ENCODE data around the gene ABCC9. TPM values are rescaled to one million over a fixed set of nuclear protein-coding genes. Genes with fewer than 3 reads are reported as not detected.
A peak's percentile ranks its signal among the peaks of the same experiment; 100 is the strongest.

Gene ABCC9
- total and polyA plus RNA-seq, 9 donors, result 34.4 to 104 (median 61.1) TPM

GRCh38 chr12:21973221-21973620, 32.0 kb upstream of the ABCC9 start:
- no peaks in the 10 kb centered on the region for H3K36me3 ChIP-seq (ENCODE audit: control insufficient read depth, insufficient read depth, low read length)
- no peaks in the 10 kb centered on the region for H3K4me1 ChIP-seq (ENCODE audit: control insufficient read depth, insufficient read depth, low read length)
- no peak for DNase-seq
- H3K9me3 ChIP-seq (replicated peaks; ENCODE audit: control insufficient read depth, low read depth, low read length), result no peaks in the 10 kb centered on the region
- H3K4me3 ChIP-seq (ENCODE audit: low read length), result no peak overlapping the region
- H3K27me3 ChIP-seq (ENCODE audit: control insufficient read depth, insufficient read depth, low read length), result no peaks in the 10 kb centered on the region
- H3K27ac ChIP-seq (ENCODE audit: low read length), result no peak overlapping the region

- no peak overlapping the region for H3K4me3 ChIP-seq (ENCODE audit: low read length)
- no peaks in the 10 kb centered on the region for H3K4me1 ChIP-seq (ENCODE audit: control insufficient read depth, insufficient read depth, low read length)
- H3K27ac ChIP-seq (ENCODE audit: low read length), result no peak overlapping the region
- H3K27me3 ChIP-seq (ENCODE audit: control insufficient read depth, insufficient read depth, low read length), result no peaks in the 10 kb centered on the region
- no CpG with 5 or more reads among the region's 4 CpGs for WGBS (ENCODE audit: insufficient coverage)
- H3K36me3 ChIP-seq (ENCODE audit: control insufficient read depth, insufficient read depth, low read length), result no peaks in the 10 kb centered on the region
- no peak for DNase-seq
- no peaks in the 10 kb centered on the region for H3K9me3 ChIP-seq (replicated peaks; ENCODE audit: control insufficient read depth, low read depth, low read length)
These were observed 30.8 kb upstream of the ABCC9 start for GRCh38 chr12:21972055-21972454.

- H3K4me3 ChIP-seq (ENCODE audit: low read length), result no peak overlapping the region
- 25% methylated on average over 1 of the region's 1 CpG for WGBS (ENCODE audit: insufficient coverage)
These were observed 30.1 kb upstream of the ABCC9 start for GRCh38 chr12:21971344-21971743.

GRCh38 chr12:21962821-21963220, 21.6 kb upstream of the ABCC9 start:
- 100% methylated on average over 3 of the region's 5 CpGs for WGBS (ENCODE audit: insufficient coverage)
- no peaks in the 10 kb centered on the region for H3K9me3 ChIP-seq (replicated peaks; ENCODE audit: control insufficient read depth, low read depth, low read length)
- no peaks in the 10 kb centered on the region for H3K27me3 ChIP-seq (ENCODE audit: control insufficient read depth, insufficient read depth, low read length)
- H3K4me1 ChIP-seq (ENCODE audit: control insufficient read depth, insufficient read depth, low read length), result no peaks in the 10 kb centered on the region
- no peaks in the 10 kb centered on the region for H3K36me3 ChIP-seq (ENCODE audit: control insufficient read depth, insufficient read depth, low read length)
- no peak for DNase-seq
- H3K27ac ChIP-seq (ENCODE audit: low read length), result no peak overlapping the region
- H3K4me3 ChIP-seq (ENCODE audit: low read length), result no peak overlapping the region

More at GRCh38 chr12:21971344-21971743, 30.1 kb upstream of the ABCC9 start:
- Histone ChIP-seq H3K4me1 (ENCODE audit: control insufficient read depth, insufficient read depth, low read length) (no peaks in the 10 kb centered on the region), H3K27ac (ENCODE audit: low read length) (no peak overlapping the region), H3K9me3 (replicated peaks; ENCODE audit: control insufficient read depth, low read depth, low read length) (no peaks in the 10 kb centered on the region), H3K27me3 (ENCODE audit: control insufficient read depth, insufficient read depth, low read length) (no peaks in the 10 kb centered on the region), H3K36me3 (ENCODE audit: control insufficient read depth, insufficient read depth, low read length) (no peaks in the 10 kb centered on the region)
- no peak for DNase-seq

- H3K27ac ChIP-seq (ENCODE audit: low read length), result no peak overlapping the region
These were observed 21.0 kb upstream of the ABCC9 start for GRCh38 chr12:21962236-21962635.

GRCh38 chr12:21950649-21951048, 9.4 kb upstream of the ABCC9 start:
- Histone ChIP-seq H3K4me1 (ENCODE audit: control insufficient read depth, insufficient read depth, low read length) (no peaks in the 10 kb centered on the region), H3K27me3 (ENCODE audit: control insufficient read depth, insufficient read depth, low read length) (no peaks in the 10 kb centered on the region), H3K9me3 (replicated peaks; ENCODE audit: control insufficient read depth, low read depth, low read length) (peaks cover 14% of the 10 kb centered on the region), H3K27ac (ENCODE audit: low read length) (no peak overlapping the region), H3K36me3 (ENCODE audit: control insufficient read depth, insufficient read depth, low read length) (no peaks in the 10 kb centered on the region), H3K4me3 (ENCODE audit: low read length) (no peak overlapping the region)
- no CpG with 5 or more reads among the region's 1 CpG for WGBS (ENCODE audit: insufficient coverage)
- DNase-seq, result no peak

More at GRCh38 chr12:21962236-21962635, 21.0 kb upstream of the ABCC9 start:
- H3K36me3 ChIP-seq (ENCODE audit: control insufficient read depth, insufficient read depth, low read length), result no peaks in the 10 kb centered on the region
- H3K27me3 ChIP-seq (ENCODE audit: control insufficient read depth, insufficient read depth, low read length), result no peaks in the 10 kb centered on the region
- no peaks in the 10 kb centered on the region for H3K4me1 ChIP-seq (ENCODE audit: control insufficient read depth, insufficient read depth, low read length)
- no peak for DNase-seq
- 94% methylated on average over 2 of the region's 5 CpGs for WGBS (ENCODE audit: insufficient coverage)
- no peaks in the 10 kb centered on the region for H3K9me3 ChIP-seq (replicated peaks; ENCODE audit: control insufficient read depth, low read depth, low read length)
- H3K4me3 ChIP-seq (ENCODE audit: low read length), result no peak overlapping the region

GRCh38 chr12:21949036-21949435, 7.8 kb upstream of the ABCC9 start:
- Histone ChIP-seq H3K4me1 (ENCODE audit: control insufficient read depth, insufficient read depth, low read length) (no peaks in the 10 kb centered on the region), H3K27me3 (ENCODE audit: control insufficient read depth, insufficient read depth, low read length) (no peaks in the 10 kb centered on the region), H3K9me3 (replicated peaks; ENCODE audit: control insufficient read depth, low read depth, low read length) (peaks cover 14% of the 10 kb centered on the region), H3K36me3 (ENCODE audit: control insufficient read depth, insufficient read depth, low read length) (no peaks in the 10 kb centered on the region), H3K4me3 (ENCODE audit: low read length) (no peak overlapping the region), H3K27ac (ENCODE audit: low read length) (no peak overlapping the region)
- no CpG with 5 or more reads among the region's 1 CpG for WGBS (ENCODE audit: insufficient coverage)
- DNase-seq, result no peak

- H3K9me3 ChIP-seq (replicated peaks; ENCODE audit: control insufficient read depth, low read depth, low read length), result peaks cover 14% of the 10 kb centered on the region
- no peak for DNase-seq
- peaks cover 2% of the 10 kb centered on the region for H3K4me1 ChIP-seq (ENCODE audit: control insufficient read depth, insufficient read depth, low read length)
- H3K27me3 ChIP-seq (ENCODE audit: control insufficient read depth, insufficient read depth, low read length), result peaks cover 4% of the 10 kb centered on the region
- H3K27ac ChIP-seq (ENCODE audit: low read length), result no peak overlapping the region
- H3K4me3 ChIP-seq (ENCODE audit: low read length), result no peak overlapping the region
- no peaks in the 10 kb centered on the region for H3K36me3 ChIP-seq (ENCODE audit: control insufficient read depth, insufficient read depth, low read length)
These were observed 5.8 kb upstream of the ABCC9 start for GRCh38 chr12:21946983-21947382.

GRCh38 chr12:21945002-21945401, 3.8 kb upstream of the ABCC9 start:
- no peaks in the 10 kb centered on the region for H3K36me3 ChIP-seq (ENCODE audit: control insufficient read depth, insufficient read depth, low read length)
- no peak for DNase-seq
- H3K4me3 ChIP-seq (ENCODE audit: low read length), result no peak overlapping the region
- peaks cover 10% of the 10 kb centered on the region for H3K9me3 ChIP-seq (replicated peaks; ENCODE audit: control insufficient read depth, low read depth, low read length)
- H3K4me1 ChIP-seq (ENCODE audit: control insufficient read depth, insufficient read depth, low read length), result peaks cover 2% of the 10 kb centered on the region
- no peak overlapping the region for H3K27ac ChIP-seq (ENCODE audit: low read length)
- peaks cover 15% of the 10 kb centered on the region for H3K27me3 ChIP-seq (ENCODE audit: control insufficient read depth, insufficient read depth, low read length)
- WGBS (ENCODE audit: insufficient coverage), result no CpG with 5 or more reads among the region's 4 CpGs

GRCh38 chr12:21942377-21942703, 1.1 kb upstream of the ABCC9 start:
- no peak for DNase-seq
- 40% methylated on average over 11 of the region's 11 CpGs for WGBS (ENCODE audit: insufficient coverage)
- peak overlapping the region; percentile 52 for H3K27ac ChIP-seq (ENCODE audit: low read length)
- peaks cover 10% of the 10 kb centered on the region for H3K9me3 ChIP-seq (replicated peaks; ENCODE audit: control insufficient read depth, low read depth, low read length)
- peaks cover 2% of the 10 kb centered on the region for H3K4me1 ChIP-seq (ENCODE audit: control insufficient read depth, insufficient read depth, low read length)
- H3K36me3 ChIP-seq (ENCODE audit: control insufficient read depth, insufficient read depth, low read length), result no peaks in the 10 kb centered on the region
- H3K27me3 ChIP-seq (ENCODE audit: control insufficient read depth, insufficient read depth, low read length), result peaks cover 15% of the 10 kb centered on the region
- H3K4me3 ChIP-seq (ENCODE audit: low read length), result peak overlapping the region; percentile 60
